H1 (cell line): ENCODE results near the gene SPAG5. TPM values are rescaled to one million over a fixed set of nuclear protein-coding genes. Genes with fewer than 3 reads are reported as not detected.

Experiments
- CTCF ChIA-PET: fragments of 300-600 bp; sonication (Branson Sonifier 250); formaldehyde crosslinking; loops from one replicate; lab custom pipeline; 2021; ENCODE audit not compliant: partially characterized antibody; lab: Charles Lee
- POLR2A ChIA-PET: fragments of 300-600 bp; sonication (Branson Sonifier 250); formaldehyde crosslinking; loops from one replicate; lab custom pipeline; 2021; ENCODE audit warnings: inconsistent platforms; ENCODE audit not compliant: partially characterized antibody; lab: Charles Lee
- DNase-seq, 2 experiments: peaks; one replicate each; pipeline versions ENCODE4 v3.0.0 to v3.0.0-alpha.2; 2010 to 2022; ENCODE audit warnings: low spot score in 2 of 2, low read depth in 1 of 2, mixed read lengths in 1 of 2
- FAIRE-seq: peaks from 2 replicates; lab custom pipeline; 2011; peaks lifted over from hg19 to GRCh38; lab: Jason Lieb, UNC
- H2AFZ ChIP-seq: 2 replicates; pipeline ENCODE4 v1.8.1; 2012; ENCODE audit warnings: low read length, inconsistent platforms
- H2AK5ac ChIP-seq: 2 replicates; pipeline ENCODE4 v1.6.1; 2013; ENCODE audit warnings: low read depth, low read length
- H2BK120ac ChIP-seq: replicated peaks from 2 replicates; pipeline ENCODE3; 2013; ENCODE audit warnings: low read depth, low read length, inconsistent platforms
- H2BK12ac ChIP-seq: 2 replicates; pipeline ENCODE4 v1.6.1; 2013; ENCODE audit warnings: low read depth, low read length
- H2BK15ac ChIP-seq: 2 replicates; pipeline ENCODE4 v1.6.1; 2013; ENCODE audit warnings: low read length
- H2BK20ac ChIP-seq: 2 replicates; pipeline ENCODE4 v1.6.1; 2013; ENCODE audit warnings: low read length
- H2BK5ac ChIP-seq: 2 replicates; pipeline ENCODE4 v1.6.1; 2013; ENCODE audit warnings: low read depth, low read length
- H3K14ac ChIP-seq: 2 replicates; pipeline ENCODE4 v1.6.1; 2013; ENCODE audit warnings: inconsistent platforms; ENCODE audit not compliant: insufficient read length
- H3K18ac ChIP-seq: 2 replicates; pipeline ENCODE4 v1.6.1; 2013; ENCODE audit warnings: low read length; ENCODE audit errors: extremely low read depth
- H3K23ac ChIP-seq: 2 replicates; pipeline ENCODE4 v1.6.1; 2013; ENCODE audit warnings: inconsistent platforms; ENCODE audit not compliant: insufficient read length
- H3K23me2 ChIP-seq: 2 replicates; pipeline ENCODE4 v1.6.1; 2013; ENCODE audit warnings: low read depth, low read length
- H3K27ac ChIP-seq: 2 replicates; pipeline ENCODE4 v1.6.1; 2011; ENCODE audit warnings: low read depth, low read length, inconsistent platforms
- H3K27me3 ChIP-seq, 4 experiments: replicated peaks in 1 of 4; 1 replicate in 1 of 4; 2 replicates in 3 of 4; pipeline versions ENCODE4 v1.6.1 to v1.8.1; 2011 to 2013; ENCODE audit warnings: low read length in 3 of 4, mild to moderate bottlenecking in 3 of 4, inconsistent platforms in 2 of 4, mixed read lengths in 2 of 4, moderate library complexity in 1 of 4; ENCODE audit not compliant: control insufficient read depth in 3 of 4, insufficient read depth in 3 of 4; ENCODE audit errors: extremely low read depth in 1 of 4
- H3K36me3 ChIP-seq, 4 experiments: 2 replicates each; pipeline versions ENCODE4 v1.6.1 to v1.8.1; 2011 to 2013; ENCODE audit warnings: mild to moderate bottlenecking in 4 of 4, low read length in 3 of 4, moderate library complexity in 2 of 4, control low read depth in 1 of 4, inconsistent platforms in 1 of 4; ENCODE audit not compliant: insufficient read depth in 4 of 4, control insufficient read depth in 2 of 4
- H3K4ac ChIP-seq: replicated peaks from 2 replicates; pipeline ENCODE3; 2013; ENCODE audit warnings: low read length, low read depth, mixed read lengths, inconsistent platforms; ENCODE audit not compliant: insufficient read length
- H3K4me1 ChIP-seq, 4 experiments: replicated peaks in 1 of 4; 1 replicate in 1 of 4; 2 replicates in 3 of 4; pipeline versions ENCODE4 v1.6.1 to v1.8.1; 2011 to 2013; ENCODE audit warnings: low read length in 3 of 4, inconsistent platforms in 2 of 4, mixed read lengths in 1 of 4; ENCODE audit not compliant: insufficient read depth in 4 of 4, control insufficient read depth in 3 of 4
- H3K4me2 ChIP-seq, 2 experiments: 2 replicates each; pipeline versions ENCODE4 v1.6.1 to v1.8.1; 2011 to 2013; ENCODE audit warnings: low read depth in 2 of 2, low read length in 2 of 2, control low read depth in 1 of 2, inconsistent platforms in 1 of 2, mild to moderate bottlenecking in 1 of 2; ENCODE audit not compliant: insufficient read depth in 1 of 2
- H3K4me3 ChIP-seq, 4 experiments: fragments of 200-600, 300-600 bp in 1 of 4; sonication (generic), shearing (Covaris generic), sonication (Bioruptor Twin) in 1 of 4; 2 replicates each; pipeline versions ENCODE4 v1.5.1 to v1.8.1; 2011 to 2016; ENCODE audit warnings: low read length in 4 of 4, low read depth in 3 of 4, control low read depth in 2 of 4, inconsistent platforms in 2 of 4, mild to moderate bottlenecking in 2 of 4, mixed read lengths in 1 of 4, moderate library complexity in 1 of 4; ENCODE audit not compliant: insufficient read depth in 2 of 4; ENCODE audit errors: extremely low read depth in 1 of 4
- H3K56ac ChIP-seq: replicated peaks from 2 replicates; pipeline ENCODE3; 2013; ENCODE audit warnings: low read depth, mild to moderate bottlenecking, mixed read lengths, low read length, inconsistent platforms; ENCODE audit not compliant: insufficient read length
- H3K79me1 ChIP-seq: 2 replicates; pipeline ENCODE4 v1.6.1; 2013; ENCODE audit warnings: low read depth, low read length, control low read depth
- H3K79me2 ChIP-seq, 2 experiments: 2 replicates each; pipeline versions ENCODE4 v1.6.1 to v1.8.1; 2012 to 2013; ENCODE audit warnings: low read length in 2 of 2, mild to moderate bottlenecking in 2 of 2, inconsistent platforms in 1 of 2; ENCODE audit not compliant: insufficient read depth in 2 of 2, control insufficient read depth in 1 of 2
- H3K9ac ChIP-seq, 4 experiments: replicated peaks in 1 of 4; 1 replicate in 1 of 4; 2 replicates in 3 of 4; pipeline versions ENCODE4 v1.6.1 to v1.8.1; 2011 to 2013; ENCODE audit warnings: low read depth in 3 of 4, low read length in 3 of 4, control low read depth in 2 of 4, mild to moderate bottlenecking in 2 of 4, moderate library complexity in 2 of 4, inconsistent platforms in 1 of 4; ENCODE audit errors: extremely low read depth in 1 of 4
- H3K9me3 ChIP-seq, 2 experiments: 2 replicates each; pipeline versions ENCODE4 v1.6.1 to v1.8.1; 2012 to 2013; ENCODE audit warnings: mild to moderate bottlenecking in 2 of 2, moderate library complexity in 2 of 2, control low read depth in 1 of 2, inconsistent platforms in 1 of 2, low read depth in 1 of 2, low read length in 1 of 2, mixed read lengths in 1 of 2; ENCODE audit not compliant: insufficient read depth in 2 of 2
- H4K20me1 ChIP-seq, 2 experiments: replicated peaks in 1 of 2; 2 replicates each; pipeline versions ENCODE3 to v1.8.1; 2011 to 2013; ENCODE audit warnings: inconsistent platforms in 2 of 2, low read length in 2 of 2, mild to moderate bottlenecking in 1 of 2; ENCODE audit not compliant: insufficient read depth in 2 of 2, control insufficient read depth in 1 of 2
- H4K5ac ChIP-seq: 2 replicates; pipeline ENCODE4 v1.6.1; 2013; ENCODE audit warnings: low read length, low read depth, mixed read lengths, inconsistent platforms; ENCODE audit not compliant: insufficient read length
- H4K8ac ChIP-seq: 2 replicates; pipeline ENCODE4 v1.8.0; 2013; ENCODE audit warnings: mild to moderate bottlenecking, moderate library complexity, low read length, inconsistent platforms; ENCODE audit not compliant: insufficient read depth; ENCODE audit errors: extremely low read depth
- H4K91ac ChIP-seq: replicated peaks from 2 replicates; pipeline ENCODE3; 2013; ENCODE audit warnings: low read length, mixed read lengths, inconsistent platforms; ENCODE audit not compliant: insufficient read length
- CEBPB ChIP-seq: IDR thresholded peaks from 2 replicates; pipeline ENCODE4 v1.6.1; 2012; ENCODE audit warnings: low read depth, low read length
- NANOG ChIP-seq: IDR thresholded peaks from 2 replicates; pipeline ENCODE4 v1.6.1; 2011; ENCODE audit warnings: low read length, low read depth, mild to moderate bottlenecking, inconsistent platforms; ENCODE audit not compliant: insufficient read depth, poor library complexity, severe bottlenecking
- PHF8 ChIP-seq: fragments of 200-600 bp; sonication (generic); conservative IDR thresholded peaks from 2 replicates; pipeline ENCODE4 v1.7.1; 2012; ENCODE audit warnings: low read depth, mild to moderate bottlenecking, inconsistent platforms, low read length, moderate library complexity
- SAP30 ChIP-seq: fragments of 300-600 bp; sonication (generic); IDR thresholded peaks from 2 replicates; pipeline ENCODE4 v1.7.1; 2012; ENCODE audit warnings: low read length, moderate library complexity, mild to moderate bottlenecking, inconsistent platforms; ENCODE audit not compliant: insufficient read depth, insufficient replicate concordance
- TEAD4 ChIP-seq: IDR thresholded peaks from 2 replicates; pipeline ENCODE4 v1.6.1; 2012; ENCODE audit warnings: low read depth, low read length, inconsistent platforms, mixed read lengths
- WGBS, 2 experiments: shearing (Covaris generic) in 1 of 2; methylation state at CpG; one replicate each; pipeline versions ENCODE4 v1.1.6 to v1.1.7; 2013 to 2015; ENCODE audit warnings: low lambda C conversion rate in 2 of 2, mixed read lengths in 2 of 2, inconsistent platforms in 1 of 2, low coverage in 1 of 2, missing lambda C conversion rate in 1 of 2; ENCODE audit not compliant: insufficient replicate concordance in 2 of 2, insufficient coverage in 1 of 2, insufficient read length in 1 of 2; ENCODE audit errors: extremely low coverage in 1 of 2, missing lambda C conversion rate in 1 of 2; 5-methylcytosine and 5-hydroxymethylcytosine counted together
- polyA plus RNA-seq, 7 experiments: library from polyadenylated mRNA; depleted of rRNA in 3 of 7; stranded (reverse) in 5 of 7; unstranded in 2 of 7; fragments of >200 nt in 5 of 7; fragments of 200-250 nt in 2 of 7; gene quantifications; 1 replicate in 5 of 7; 2 replicates in 1 of 7; 4 replicates in 1 of 7; pipeline versions ENCODE4 v1.2.1 to v1.2.3, GENCODE V29; 2011 to 2013; ENCODE audit warnings: missing spikeins in 2 of 7, mixed read lengths in 2 of 7
- total RNA-seq: library from RNA; stranded (reverse); fragmentation: NEBNext Ultra II Directional; extraction: Animal tissue kit (Norgen Biotek cat#: 25700); gene quantifications from 2 replicates; pipeline ENCODE4 v1.2.1, GENCODE V29; 2021

SPAG5 gene
- total and polyA plus RNA-seq, 2 of the 8 experiments (the other 6 are each of a cell fraction or from before 2014, with no cell fraction given), result 57.1 to 129 TPM

DNA sequence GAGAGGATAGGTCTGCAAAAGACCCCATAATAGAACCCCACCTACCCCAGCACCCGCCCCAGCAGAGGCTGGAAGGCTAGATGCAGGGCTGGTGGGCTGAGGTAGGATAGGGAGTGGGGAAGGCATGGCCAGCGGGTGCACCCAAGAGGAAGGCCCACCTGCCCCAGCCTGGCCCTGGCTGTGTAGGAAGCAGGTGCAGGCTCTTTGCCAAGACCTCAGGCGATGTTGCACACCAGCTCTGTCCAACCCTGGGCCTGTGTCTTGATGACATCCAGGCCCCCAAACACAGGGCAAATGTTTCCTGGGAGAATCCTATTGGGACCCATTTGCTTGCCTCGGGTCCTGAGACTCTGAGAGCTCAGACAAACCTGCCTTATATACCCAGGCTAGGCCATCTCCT, 58.6 kb downstream of the SPAG5 start:
- Histone ChIP-seq H3K4me1 (peaks cover 0 to 7% (median 0%) of the 10 kb centered on the region in 4 experiments; a peak in 2 of 7 replicates), H3K14ac (no peak overlapping the region), H2BK120ac (no peak overlapping the region), H3K4ac (no peak overlapping the region), H2BK12ac (no peak overlapping the region), H3K27ac (no peak overlapping the region), H3K9ac (no peak overlapping the region), H4K91ac (no peak overlapping the region), H2AFZ (no peak overlapping the region), H2BK5ac (no peak overlapping the region), H3K18ac (no peak overlapping the region; the same call in 1 of the 2 replicates), H3K79me2 (no peaks in the 10 kb centered on the region), H3K4me3 (no peak overlapping the region), H3K9me3 (no peaks in the 10 kb centered on the region), H4K8ac (no peak overlapping the region), H3K27me3 (no peaks in the 10 kb centered on the region), H4K5ac (no peak overlapping the region), H3K23ac (no peak overlapping the region), H2BK15ac (0 out of 2 replicates have a peak overlapping the region, but pooled peaks have one; percentile 72)
- DNase-seq, result no peak
- WGBS, 2 experiments, result 86% methylated on average over 4 of the region's 4 CpGs; no CpG with 5 or more reads in 1 of the 2 experiments
- POLR2A ChIA-PET, result interaction anchor here (1.0 to 1.4 kb wide), 4 partner anchors 9 to 52 kb away, joined by 3 read pairs; no protein-coding TSS in a partner anchor
- TF ChIP-seq TEAD4 (no peak), CEBPB (no peak), NANOG (no peak), PHF8 (no peak), SAP30 (no peak)
- TF ChIP-seq, all 59 proteins: peak for 0
- CTCF ChIA-PET, result interaction anchor here (0.6 to 18.4 kb wide), 28 partner anchors 9 to 687 kb away, joined by 3 to 547 read pairs (median 4); partner anchors contain the start of genes ALDOC, FOXN1 and UNC119
- Histone ChIP-seq H3K56ac (no peak overlapping the region), H2AK5ac (peak overlapping the region; percentile 18; the same call in 1 of the 2 replicates), H2BK20ac (no peak overlapping the region), H3K79me1 (no peaks in the 10 kb centered on the region), H3K23me2 (no peaks in the 10 kb centered on the region), H4K20me1 (no peaks in the 10 kb centered on the region), H3K36me3 (no peaks in the 10 kb centered on the region), H3K4me2 (no peak overlapping the region)
- no peak for FAIRE-seq
